Stimulated activated CD8-positive, alpha-beta memory T cell treated with anti-CD3 and anti-CD28 coated beads, Interleukin-7, amount 100 ng/mL, for 24 hours (primary cell): ENCODE measurements around the gene PRG2.

Experiments
- DNase-seq: peaks from one replicate; pipeline ENCODE4 v3.0.0-alpha.2; 2020; ENCODE audit warnings: low read depth

PRG2 gene

DNA sequence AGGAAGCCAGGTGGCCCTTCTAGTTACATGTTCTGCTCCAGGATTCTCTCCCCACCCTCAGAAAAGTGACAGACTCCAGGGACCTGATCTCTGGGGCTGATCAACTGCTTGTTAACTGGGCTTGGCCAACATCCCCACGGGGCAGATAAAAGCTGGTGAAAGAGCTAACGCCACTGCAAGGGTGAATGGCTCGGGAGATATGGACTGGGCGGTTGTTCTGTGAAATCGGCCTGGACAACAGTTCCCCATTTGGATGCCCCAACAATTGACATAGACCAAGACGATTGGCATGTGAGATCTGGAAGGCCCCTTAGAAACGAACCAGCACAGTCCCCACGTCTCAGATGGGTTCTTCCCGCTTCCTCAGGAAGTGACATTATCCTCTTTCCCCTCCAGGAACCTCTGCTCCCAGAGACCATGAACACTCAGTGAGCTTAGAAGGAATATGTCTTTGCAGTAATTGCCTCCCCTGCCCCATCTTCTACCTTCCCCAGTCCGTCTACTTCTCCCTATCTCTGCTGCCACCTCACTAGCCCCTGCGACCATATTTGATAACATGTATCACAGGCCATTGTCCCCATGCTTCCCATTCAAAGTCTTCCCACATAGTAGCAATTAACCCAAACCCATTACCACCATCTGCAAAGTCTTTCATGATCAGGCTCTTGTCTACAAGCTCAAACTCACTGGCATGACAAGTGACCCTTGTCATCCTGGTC lies 5.6 kb upstream of the PRG2 start:
- DNase-seq: no peak

GRCh38 chr11:57394203-57394965 lies 3.9 kb upstream of the PRG2 start:
- no peak for DNase-seq

DNA sequence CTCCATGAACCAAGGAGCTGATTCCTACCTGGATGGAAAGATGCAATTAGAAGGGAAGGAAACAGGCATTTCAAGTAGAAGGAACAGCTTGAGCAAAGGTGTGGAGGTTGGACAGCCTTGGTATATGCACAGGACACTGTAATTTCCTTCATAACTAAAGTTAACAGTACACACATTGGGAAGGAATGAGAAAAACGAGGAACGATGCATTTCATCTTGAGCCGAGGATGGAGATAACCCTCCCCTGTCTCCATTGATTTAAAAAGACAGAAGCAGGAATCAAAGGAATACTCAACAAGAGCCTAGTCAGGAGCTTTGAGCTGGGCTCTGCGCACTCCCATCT lies 2.3 kb upstream of the PRG2 start:
- DNase-seq: no peak

DNA sequence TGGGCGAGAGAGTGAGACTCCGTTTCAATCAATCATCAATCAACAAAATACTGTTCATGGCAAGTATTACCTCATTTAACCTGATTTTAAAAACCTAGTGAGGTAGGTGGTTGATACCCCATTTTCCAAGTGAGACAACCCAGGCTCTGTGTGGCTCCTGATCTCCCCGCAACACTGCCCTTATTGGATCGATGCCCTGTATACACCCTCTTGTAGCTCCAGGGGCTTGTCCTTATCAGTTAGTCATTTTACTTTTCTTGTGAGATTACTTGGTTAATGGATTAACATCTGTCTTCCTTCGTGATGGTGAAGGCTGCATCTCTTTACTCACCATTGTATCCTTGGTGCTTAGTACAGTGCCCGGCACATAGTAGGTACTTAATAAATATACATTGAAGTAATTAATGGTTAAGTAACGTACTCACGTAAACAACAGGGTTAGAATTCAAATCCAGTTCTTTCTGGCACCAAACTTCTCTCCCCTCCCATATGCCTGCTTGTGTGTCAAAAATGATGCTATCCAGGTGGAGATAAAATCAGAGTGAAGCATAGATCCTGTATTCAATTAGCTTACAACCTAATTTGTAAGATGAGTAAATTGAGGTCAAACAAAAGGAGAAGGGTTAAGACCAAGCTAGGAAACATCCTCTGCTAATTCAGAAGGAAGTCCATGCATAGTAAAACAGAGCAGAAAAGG lies 1.8 kb upstream of the PRG2 start:
- DNase-seq: no peak

DNA sequence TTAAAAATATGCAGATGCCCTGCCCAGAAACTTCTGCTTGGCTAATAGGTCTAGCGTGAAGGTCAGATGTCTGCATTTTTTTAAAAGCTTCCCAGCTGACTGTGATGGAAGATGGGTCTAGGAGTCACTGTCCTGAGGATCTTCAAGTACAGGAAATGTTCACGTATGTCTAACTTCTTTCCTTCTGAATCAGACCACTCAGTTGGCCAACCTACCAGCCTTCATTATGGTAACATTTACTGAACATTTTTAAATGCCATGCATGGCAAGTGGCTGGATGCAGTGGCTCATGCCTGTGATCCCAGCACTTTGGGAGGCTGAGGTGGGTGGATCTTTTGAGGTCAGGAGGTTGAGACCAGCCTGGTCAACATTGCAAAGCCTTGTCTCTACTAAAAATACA lies 1.1 kb upstream of the PRG2 start:
- DNase-seq: no peak

DNA sequence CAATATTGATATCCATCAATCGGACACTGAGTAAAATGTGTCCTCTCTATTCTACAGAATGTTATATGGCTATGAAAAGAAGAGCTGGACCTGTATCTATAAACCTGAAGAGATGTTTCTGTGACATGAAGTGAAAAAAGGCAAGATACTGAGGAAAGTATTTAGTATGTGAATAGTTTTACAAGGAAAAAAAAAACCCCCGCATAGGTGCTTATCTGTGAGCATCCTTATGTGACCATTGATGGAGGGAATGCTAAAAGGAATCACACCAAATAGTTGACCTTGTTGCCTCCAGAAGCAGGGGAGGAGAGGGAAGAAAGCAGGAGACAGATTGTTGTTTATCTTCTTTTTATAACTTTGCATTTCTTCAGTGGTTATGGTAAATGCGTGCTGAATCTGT lies 661 bp upstream of the PRG2 start:
- no peak for DNase-seq

GRCh38 chr11:57387289-57388030 lies 3.0 kb downstream of the PRG2 start:
- no peak for DNase-seq

GRCh38 chr11:57386178-57386940 lies 4.1 kb downstream of the PRG2 start:
- DNase-seq: no peak

DNA sequence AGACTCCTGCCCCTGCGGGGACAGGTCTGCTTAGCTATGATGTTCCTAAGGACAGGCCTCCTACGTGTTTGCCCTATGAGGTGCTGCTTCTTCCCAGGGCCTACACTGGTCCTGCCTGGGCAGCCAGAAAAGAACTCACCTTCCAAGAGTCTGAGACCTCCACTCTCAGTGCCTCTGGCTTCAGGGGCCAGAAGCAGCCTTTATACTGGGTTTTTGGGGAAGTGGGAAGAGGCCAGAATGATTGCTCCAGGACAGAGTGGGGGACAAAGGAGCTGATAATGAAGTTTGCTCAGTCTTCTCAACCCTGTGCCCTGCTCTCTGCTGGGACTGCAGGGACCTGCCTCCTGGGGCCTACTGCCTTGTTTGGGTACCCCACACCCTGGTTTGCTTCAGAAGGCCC lies 9.5 kb downstream of the PRG2 start, which contains the start of gene PRG3:
Gene PRG3, minus strand, starts transcription at position 176 of the 400 bp plus-strand sequence. CDS start 442 bp downstream, outside the sequence.
- no peak for DNase-seq

DNA sequence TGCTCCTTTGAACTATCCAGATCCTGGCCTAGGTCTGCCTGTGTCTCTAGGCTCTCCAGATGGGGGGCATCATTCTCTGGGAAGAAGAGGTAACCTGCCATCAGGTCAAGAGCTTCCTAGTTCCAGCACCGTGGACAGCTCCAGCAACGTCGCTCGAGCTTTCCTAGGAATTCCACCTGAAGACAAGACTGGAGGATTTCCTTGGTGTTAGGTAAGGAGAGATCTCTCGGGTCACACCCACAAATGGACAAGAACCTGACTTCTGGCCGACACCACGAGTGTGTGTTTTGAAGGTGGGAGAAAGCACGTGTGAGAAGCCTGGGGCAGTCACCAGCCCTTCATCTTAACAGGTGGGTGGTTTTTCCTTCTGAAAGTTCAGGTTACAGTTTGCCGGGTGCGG lies 10.7 kb downstream of the PRG2 start:
- DNase-seq: no peak

GRCh38 chr11:57378186-57378585 lies 12.3 kb downstream of the PRG2 start:
- DNase-seq: no peak

GRCh38 chr11:57377107-57377506 lies 13.3 kb downstream of the PRG2 start:
- no peak for DNase-seq

DNA sequence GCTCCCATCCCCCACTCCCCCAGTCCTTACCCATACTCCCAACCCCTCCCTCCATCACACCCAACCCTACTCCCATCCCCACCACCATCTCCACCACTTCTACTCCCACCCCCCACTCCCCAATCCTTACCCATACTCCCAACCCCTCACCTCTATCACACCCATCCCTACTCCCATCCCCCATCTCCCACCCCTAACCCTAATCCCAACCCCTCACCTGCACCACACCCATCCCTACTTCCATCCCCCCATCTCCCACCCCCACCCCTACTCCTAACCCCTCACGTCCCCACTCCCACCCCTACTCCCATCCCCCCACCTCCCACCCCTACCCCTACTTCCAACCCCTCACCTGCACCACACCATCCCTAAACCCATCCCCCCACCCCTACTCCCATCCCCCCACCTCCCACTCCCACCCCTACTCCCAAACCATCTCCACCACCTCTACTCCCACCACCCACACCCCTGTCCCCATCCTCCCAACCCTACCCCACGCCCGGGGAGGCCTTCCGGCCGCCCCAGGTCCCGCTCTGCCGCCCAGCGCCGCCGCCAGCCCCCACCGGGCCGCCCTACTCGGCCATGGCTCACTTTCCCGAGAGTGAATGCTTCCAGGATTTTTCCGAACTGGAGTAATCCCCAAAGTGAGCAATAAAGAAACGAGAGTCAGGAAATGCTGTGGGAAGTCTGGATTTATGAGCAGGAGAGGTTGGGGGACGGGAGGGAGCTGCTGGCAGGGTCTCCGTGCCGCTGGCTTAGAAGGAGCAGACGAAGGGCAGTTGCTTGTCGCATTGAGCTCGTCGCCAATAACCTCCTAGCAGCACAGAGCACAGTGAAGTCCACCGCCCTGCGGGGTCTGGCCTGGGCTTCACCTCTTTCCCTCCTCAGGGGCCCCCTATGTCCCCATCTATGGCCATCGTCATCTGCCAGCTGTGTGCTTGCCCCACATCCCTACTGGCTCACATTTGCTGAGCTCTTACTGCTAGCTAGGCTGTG lies 14.1 kb downstream of the PRG2 start:
- no peak for DNase-seq

DNA sequence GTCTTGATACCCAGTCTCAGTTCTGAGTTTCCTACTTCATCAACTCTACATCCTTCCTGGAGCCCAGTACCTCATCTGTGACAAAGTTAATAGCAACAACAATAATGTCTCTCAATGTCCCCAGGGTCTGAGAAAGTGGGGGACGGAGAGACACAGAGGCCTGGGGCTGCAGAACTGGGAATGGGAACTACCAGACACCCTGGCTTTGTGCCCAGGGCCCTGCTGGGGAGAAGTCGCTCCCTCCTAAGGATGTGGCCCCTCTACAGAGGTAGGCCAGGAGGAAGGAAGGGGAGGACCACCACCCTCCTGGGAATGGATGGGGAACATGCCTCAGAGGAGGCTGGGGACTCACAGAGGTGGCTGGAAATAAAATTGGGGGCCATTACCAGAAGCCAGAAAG lies 15.0 kb downstream of the PRG2 start:
- DNase-seq: no peak

GRCh38 chr11:57374966-57375365 lies 15.5 kb downstream of the PRG2 start:
- no peak for DNase-seq

GRCh38 chr11:57373146-57373545 lies 17.3 kb downstream of the PRG2 start:
- no peak for DNase-seq

DNA sequence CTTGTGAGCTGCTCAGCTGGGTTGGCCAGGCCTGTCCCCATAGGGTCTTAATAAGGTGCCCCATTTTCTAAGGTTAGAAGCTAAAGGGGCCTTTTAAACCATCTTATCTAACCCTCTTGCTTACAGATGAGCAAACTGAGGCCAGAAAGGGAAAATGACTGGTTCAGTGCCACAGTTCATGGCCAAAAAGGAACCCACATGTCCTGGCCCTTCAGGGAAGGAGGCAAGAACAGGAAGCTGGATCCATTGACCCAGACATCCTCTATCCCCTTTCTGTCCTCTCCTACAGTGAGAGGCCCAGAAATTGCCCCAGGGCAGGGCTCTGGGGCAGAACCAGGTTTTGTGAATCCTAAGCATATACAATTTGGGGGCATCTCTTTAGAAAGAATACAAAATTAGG lies 19.5 kb downstream of the PRG2 start:
- DNase-seq: no peak

GRCh38 chr11:57370251-57370650 lies 20.2 kb downstream of the PRG2 start:
- DNase-seq: no peak

DNA sequence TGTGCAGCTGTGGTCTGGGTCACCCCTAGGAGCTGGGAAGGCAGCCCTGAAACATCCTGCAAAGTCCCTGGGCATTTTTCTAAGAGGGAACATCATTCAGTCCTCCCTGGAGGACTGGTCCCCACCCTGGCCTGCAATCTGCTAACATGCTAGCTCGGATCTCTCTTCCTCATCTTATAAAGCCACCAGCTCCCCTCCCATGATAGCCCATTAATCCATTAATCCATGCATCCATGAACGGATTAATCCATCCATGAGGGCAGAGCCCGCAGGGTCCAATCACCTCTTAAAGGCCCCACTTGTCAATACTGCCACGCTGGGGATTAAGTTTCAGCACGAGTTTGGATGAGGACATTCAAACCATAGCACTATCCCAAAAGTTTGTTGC lies 21.6 kb downstream of the PRG2 start:
- no peak for DNase-seq

- DNase-seq: no peak
Observed at GRCh38 chr11:57368106-57368844, 22.2 kb downstream of the PRG2 start.
